ENCODE results near the gene CNGB1. TPM values are rescaled to one million over a fixed set of nuclear protein-coding genes. Genes with fewer than 3 reads are reported as not detected.

Gene CNGB1
- total RNA-seq, 1 experiment from 2014 or later = 0.04 TPM

GRCh38 chr16:57999366-57999970, 28.5 kb upstream of the CNGB1 start:
- Histone ChIP-seq H3K9me3 (ENCODE audit: low read length) (no peaks in the 10 kb centered on the region), H3K27ac (ENCODE audit: low read length) (no peak overlapping the region), H3K27me3 (ENCODE audit: low read length) (no peaks in the 10 kb centered on the region), H3K9me2 (replicated peaks; ENCODE audit: low read length) (no peaks in the 10 kb centered on the region), H3F3A (ENCODE audit: low read length, unreplicated experiment) (no peaks in the 10 kb centered on the region), H4K20me1 (ENCODE audit: low read length) (no peaks in the 10 kb centered on the region), H3K4me3 (ENCODE audit: low read length) (peak overlapping the region; percentile 73), H3K4me1 (ENCODE audit: insufficient read depth, low read length) (peaks cover 18% of the 10 kb centered on the region), H3K36me3 (ENCODE audit: low read depth, low read length) (no peaks in the 10 kb centered on the region), H3K4me2 (ENCODE audit: low read length) (peak overlapping the region; percentile 93), H3K79me2 (ENCODE audit: low read length) (no peaks in the 10 kb centered on the region), H3K9ac (ENCODE audit: low read length) (peak overlapping the region; percentile 74), H2AFZ (ENCODE audit: low read length) (peak overlapping the region; percentile 65)
- intact Hi-C loops (cut with micrococcal nuclease) = no loop called here
- TF ChIP-seq EZH2phosphoT487 (IDR thresholded peaks at IDR 0.05; ENCODE audit: borderline replicate concordance, low read length) = no peak
- no peak for TF ChIP-seq EZH2 (IDR thresholded peaks at IDR 0.05; ENCODE audit: low read length, unreplicated experiment)
- TF ChIP-seq CTCF (conservative IDR thresholded peaks at IDR 0.05; ENCODE audit: low read depth, low read length) = peak; percentile 16; the same call in 1 of the 2 replicates
- POLR2A ChIA-PET (ENCODE audit: unreplicated experiment) = no interaction called here
- no TSS peak for BruUV-seq (replicated peaks)
- ATAC-seq = no peak
- CTCF ChIA-PET = interaction anchor here (0.6 to 0.8 kb wide), 2 partner anchors 122 to 197 kb away, joined by 3 to 4 read pairs; partner anchors contain the start of gene KIFC3
- no peak for DNase-seq

GRCh38 chr16:57998992-57999365, 28.1 kb upstream of the CNGB1 start:
- Histone ChIP-seq H3K79me2 (ENCODE audit: low read length) (no peaks in the 10 kb centered on the region), H3K36me3 (ENCODE audit: low read depth, low read length) (no peaks in the 10 kb centered on the region), H4K20me1 (ENCODE audit: low read length) (no peaks in the 10 kb centered on the region), H3K9ac (ENCODE audit: low read length) (no peak overlapping the region), H3K4me2 (ENCODE audit: low read length) (peak overlapping the region; percentile 93; the same call in 1 of the 2 replicates), H3K4me1 (ENCODE audit: insufficient read depth, low read length) (peaks cover 18% of the 10 kb centered on the region), H3K9me2 (replicated peaks; ENCODE audit: low read length) (no peaks in the 10 kb centered on the region), H2AFZ (ENCODE audit: low read length) (no peak overlapping the region), H3K4me3 (ENCODE audit: low read length) (no peak overlapping the region; the same call in 1 of the 2 replicates), H3K27me3 (ENCODE audit: low read length) (no peaks in the 10 kb centered on the region), H3F3A (ENCODE audit: low read length, unreplicated experiment) (no peaks in the 10 kb centered on the region), H3K9me3 (ENCODE audit: low read length) (no peaks in the 10 kb centered on the region), H3K27ac (ENCODE audit: low read length) (no peak overlapping the region)
- DNase-seq = no peak
- intact Hi-C loops (cut with micrococcal nuclease) = no loop called here
- TSS peak; percentile 64 for BruUV-seq (replicated peaks)
- ATAC-seq = no peak
- ChIA-PET CTCF (no interaction called here), POLR2A (ENCODE audit: unreplicated experiment) (no interaction called here)
- TF ChIP-seq CTCF (conservative IDR thresholded peaks at IDR 0.05; ENCODE audit: low read depth, low read length) (no peak), EZH2 (IDR thresholded peaks at IDR 0.05; ENCODE audit: low read length, unreplicated experiment) (no peak), EZH2phosphoT487 (IDR thresholded peaks at IDR 0.05; ENCODE audit: borderline replicate concordance, low read length) (no peak)

- ATAC-seq = no peak
- Histone ChIP-seq H3K9me3 (ENCODE audit: low read length) (no peaks in the 10 kb centered on the region), H3K79me2 (ENCODE audit: low read length) (no peaks in the 10 kb centered on the region), H3K4me2 (ENCODE audit: low read length) (peak overlapping the region; percentile 93), H3K9me2 (replicated peaks; ENCODE audit: low read length) (no peaks in the 10 kb centered on the region), H3K27ac (ENCODE audit: low read length) (no peak overlapping the region), H3K4me3 (ENCODE audit: low read length) (no peak overlapping the region), H3K9ac (ENCODE audit: low read length) (no peak overlapping the region), H4K20me1 (ENCODE audit: low read length) (no peaks in the 10 kb centered on the region), H3K27me3 (ENCODE audit: low read length) (no peaks in the 10 kb centered on the region), H3K4me1 (ENCODE audit: insufficient read depth, low read length) (peaks cover 18% of the 10 kb centered on the region), H3K36me3 (ENCODE audit: low read depth, low read length) (no peaks in the 10 kb centered on the region), H2AFZ (ENCODE audit: low read length) (no peak overlapping the region), H3F3A (ENCODE audit: low read length, unreplicated experiment) (no peaks in the 10 kb centered on the region)
- BruUV-seq (replicated peaks) = no TSS peak
- TF ChIP-seq EZH2 (IDR thresholded peaks at IDR 0.05; ENCODE audit: low read length, unreplicated experiment) = no peak
- no peak for TF ChIP-seq CTCF (conservative IDR thresholded peaks at IDR 0.05; ENCODE audit: low read depth, low read length)
- TF ChIP-seq EZH2phosphoT487 (IDR thresholded peaks at IDR 0.05; ENCODE audit: borderline replicate concordance, low read length) = no peak
- intact Hi-C loops (cut with micrococcal nuclease) = no loop called here
- ChIA-PET POLR2A (ENCODE audit: unreplicated experiment) (no interaction called here), CTCF (no interaction called here)
- DNase-seq = peak; percentile 45
Measured at GRCh38 chr16:57998486-57998885, 27.6 kb upstream of the CNGB1 start.

Measured in PC-3 (cell line).